Panc1 (cell line): ENCODE measurements around the gene INAVA.
"Not testable (repeated sequence)": the region's sequence is repeated elsewhere in the genome, so short reads cannot be mapped to it uniquely, and the experiment has no call there.

Experiments used
- CTCF ChIP-seq: fragments of 450-650 bp; IDR thresholded peaks from 2 replicates; pipeline ENCODE4 v1.5.1; 2017; ENCODE audit warnings: mild to moderate bottlenecking
- POLR2AphosphoS5 ChIP-seq: IDR thresholded peaks from 2 replicates; pipeline ENCODE4 v1.6.1; 2012; ENCODE audit warnings: mild to moderate bottlenecking, low read depth, low read length, moderate library complexity
- REST ChIP-seq, 2 experiments: IDR thresholded peaks; 2 replicates each; pipeline ENCODE4 v1.6.1; 2011 to 2012; ENCODE audit warnings: low read depth in 2 of 2, control low read depth in 1 of 2, low read length in 1 of 2, mild to moderate bottlenecking in 1 of 2, moderate library complexity in 1 of 2; ENCODE audit not compliant: insufficient read depth in 1 of 2

GRCh38 chr1:200930285-200930684 is 35.6 kb downstream of the INAVA start:
- not testable (repeated sequence) for TF ChIP-seq CTCF; POLR2AphosphoS5; REST (IDR thresholded peaks at IDR 0.05; ENCODE audit: insufficient read depth in 1 of 2, low read depth in 2 of 2, low read length in 1 of 2)
